Ramos (cell line): ENCODE measurements around the gene PGAP6.
"Not testable (repeated sequence)": the region's sequence is repeated elsewhere in the genome, so short reads cannot be mapped to it uniquely, and the experiment has no call there.

Source experiments
- in situ Hi-C: fragments of 300-500 bp; cut with MboI; formaldehyde crosslinking; loops from one replicate; pipeline ENCODE4 v1.14.3; 2022; ENCODE audit warnings: low sequenced_read_pairs; ENCODE audit not compliant: unreplicated experiment

PGAP6 gene

DNA sequence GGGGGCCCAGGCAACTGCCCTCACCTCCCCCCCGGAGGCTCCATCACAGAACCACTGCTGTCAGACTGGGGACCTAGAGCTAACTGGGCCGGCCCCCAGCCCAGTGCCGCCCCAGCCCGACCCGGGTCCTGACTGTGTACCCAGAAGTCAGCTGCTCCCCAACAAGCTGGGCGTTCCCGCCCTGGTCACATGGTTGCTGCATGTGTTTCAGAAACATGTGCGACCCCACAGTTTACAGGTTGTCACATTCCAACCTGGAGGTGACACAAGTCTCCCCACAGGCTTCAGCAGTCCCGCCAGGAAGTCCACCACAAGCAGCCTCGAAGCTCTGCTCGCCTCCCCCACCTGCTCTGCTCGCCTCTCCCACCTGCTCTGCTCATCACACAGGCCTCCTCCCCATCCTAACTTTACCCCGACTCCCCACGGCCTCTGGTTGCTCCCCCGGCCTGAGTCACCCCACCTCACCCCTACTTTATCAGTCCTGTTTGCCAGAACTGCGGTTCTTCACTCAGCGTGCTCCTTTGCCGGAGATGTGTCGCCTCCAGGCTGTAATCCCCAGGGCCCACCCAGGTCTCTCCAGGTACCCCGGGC is 12.4 kb downstream of the PGAP6 start:
- in situ Hi-C loops, result no loop called here

DNA sequence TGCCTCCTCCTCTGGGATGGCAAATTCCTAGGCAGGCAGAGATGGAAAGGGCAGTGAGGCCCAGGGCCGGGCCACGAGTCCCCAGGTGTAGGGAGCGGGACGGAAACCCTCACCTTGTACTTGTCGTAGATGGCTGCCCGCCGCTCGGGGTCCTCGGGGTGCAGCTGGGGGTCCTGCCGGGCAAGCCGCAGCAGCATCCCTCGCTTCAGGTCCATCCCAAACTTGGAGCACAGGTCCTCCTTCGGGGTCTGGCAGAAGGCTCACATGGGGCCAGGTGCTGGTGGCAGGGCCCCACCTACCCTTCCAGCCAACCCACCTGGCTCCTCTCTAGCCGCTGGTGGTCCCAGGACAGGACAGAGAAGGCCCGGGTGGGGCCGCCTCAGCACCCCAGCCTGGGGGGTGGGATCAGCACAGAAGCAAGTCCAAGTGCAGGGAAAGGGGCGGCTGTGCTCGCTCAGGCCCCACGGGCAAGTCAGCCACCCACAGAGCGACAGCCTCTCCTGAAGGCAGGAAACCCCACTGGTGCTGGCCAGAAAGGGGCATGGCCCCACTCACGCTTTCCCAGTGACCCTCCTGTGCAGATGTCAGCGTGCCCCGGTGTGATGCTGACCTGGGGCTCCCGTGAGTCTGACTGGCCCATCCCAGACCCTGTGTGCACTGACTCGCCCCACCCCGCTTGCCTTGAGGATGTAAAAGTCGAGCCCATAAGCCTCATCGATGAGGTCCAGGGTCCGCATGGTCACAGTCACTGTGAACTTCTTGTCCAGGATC is 13.2 kb downstream of the PGAP6 start:
- in situ Hi-C loops, result no loop called here

- in situ Hi-C loops, result no loop called here
Observed at GRCh38 chr16:367333-367903, 14.4 kb downstream of the PGAP6 start.

DNA sequence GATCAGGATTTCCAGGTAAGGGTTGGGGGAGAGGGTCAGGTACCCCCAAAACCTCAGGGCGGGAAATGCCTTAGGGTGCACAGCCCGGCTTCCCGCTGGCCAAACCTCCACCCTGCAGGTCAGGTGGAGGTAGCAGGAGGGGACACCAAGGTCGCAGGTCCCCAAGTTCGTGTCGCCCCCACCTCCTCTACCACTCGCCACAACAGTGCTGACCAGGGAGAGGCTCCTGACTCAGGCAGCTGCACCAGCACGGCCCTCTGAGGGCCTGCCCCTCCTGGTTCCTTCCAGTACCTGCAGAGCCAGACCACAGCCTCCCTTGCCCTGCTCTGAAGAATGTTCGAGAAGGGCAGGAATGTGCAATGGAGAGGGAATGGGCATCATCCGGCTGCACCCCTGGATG is 15.3 kb downstream of the PGAP6 start:
- in situ Hi-C loops, result no loop called here

DNA sequence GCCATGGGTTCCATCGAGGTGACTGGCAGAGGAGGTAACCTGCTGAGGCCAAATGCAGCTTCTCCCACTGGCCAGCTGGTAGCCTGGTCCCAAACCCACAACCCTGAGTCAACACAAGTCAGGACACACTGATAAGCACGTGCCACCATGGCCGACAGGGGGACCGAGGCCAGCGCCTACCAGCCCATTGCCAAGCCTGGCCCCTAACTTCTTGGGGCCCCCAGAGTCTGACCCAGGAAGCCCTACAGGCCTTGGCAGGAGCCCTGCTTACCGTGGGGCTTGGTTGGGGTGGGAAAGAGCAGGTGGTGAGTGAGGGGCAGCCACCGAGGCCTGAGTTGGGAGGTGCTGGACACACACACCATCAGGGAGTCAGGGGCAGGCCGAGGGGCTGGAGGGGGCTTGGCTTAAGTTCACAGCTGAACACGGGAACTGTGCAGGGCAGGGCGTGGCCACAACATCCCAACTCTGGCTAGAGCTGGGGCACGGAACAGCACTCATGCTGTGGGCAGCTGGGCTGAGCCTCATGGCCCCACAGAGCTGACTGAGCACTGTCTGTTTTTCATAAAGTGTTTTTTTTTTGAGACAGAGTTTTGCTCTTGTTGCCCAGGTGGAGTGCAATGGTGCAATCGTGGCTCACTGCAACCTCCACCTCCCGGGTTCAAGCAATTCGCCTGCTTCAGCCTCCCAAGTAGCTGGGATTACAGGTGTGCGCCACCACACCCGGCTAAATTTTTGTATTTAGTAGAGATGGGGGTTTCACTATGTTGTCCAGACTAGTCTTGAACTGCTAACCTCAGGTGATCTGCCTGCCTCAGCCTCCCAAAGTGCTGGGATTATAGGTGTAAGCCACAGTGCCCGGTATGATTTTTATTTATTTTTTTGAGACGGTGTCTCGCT is 16.9 kb downstream of the PGAP6 start:
- in situ Hi-C loops, result no loop called here

DNA sequence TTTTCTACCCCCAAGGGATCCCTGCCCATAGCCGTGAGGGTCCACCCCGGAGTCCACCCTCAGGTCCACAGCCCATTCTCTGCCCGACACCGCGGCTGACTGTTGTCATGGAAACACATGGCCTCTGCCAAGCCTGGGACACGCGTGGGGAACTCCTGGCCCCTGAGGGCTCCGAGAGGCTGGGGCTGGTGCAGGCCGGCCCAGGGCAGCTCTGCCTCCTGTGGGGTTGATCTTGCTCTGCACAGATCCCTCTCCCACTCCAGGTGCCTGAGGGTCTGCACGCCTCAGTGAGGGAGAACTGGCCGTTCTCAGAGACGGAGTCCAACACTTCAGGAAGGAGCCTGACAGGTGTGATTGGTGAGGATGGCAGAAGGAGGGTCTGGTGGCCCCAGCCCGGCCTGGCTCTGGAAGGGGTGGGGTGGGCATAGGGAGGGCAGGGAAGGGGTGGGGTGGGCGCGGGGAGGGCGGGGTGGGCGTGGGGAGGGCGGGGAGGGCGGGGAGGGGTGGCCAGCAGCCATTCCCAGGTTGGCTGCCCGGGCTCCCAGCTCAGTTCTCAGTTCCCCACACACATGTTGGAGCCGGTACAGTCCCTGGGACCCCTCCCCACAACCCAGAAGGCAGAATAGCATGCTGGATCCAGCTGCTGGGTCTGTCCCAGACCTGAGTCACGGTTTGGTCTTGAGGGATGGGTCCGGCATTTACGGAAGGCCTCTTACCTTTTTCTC is 17.9 kb downstream of the PGAP6 start:
- in situ Hi-C loops, result no loop called here

DNA sequence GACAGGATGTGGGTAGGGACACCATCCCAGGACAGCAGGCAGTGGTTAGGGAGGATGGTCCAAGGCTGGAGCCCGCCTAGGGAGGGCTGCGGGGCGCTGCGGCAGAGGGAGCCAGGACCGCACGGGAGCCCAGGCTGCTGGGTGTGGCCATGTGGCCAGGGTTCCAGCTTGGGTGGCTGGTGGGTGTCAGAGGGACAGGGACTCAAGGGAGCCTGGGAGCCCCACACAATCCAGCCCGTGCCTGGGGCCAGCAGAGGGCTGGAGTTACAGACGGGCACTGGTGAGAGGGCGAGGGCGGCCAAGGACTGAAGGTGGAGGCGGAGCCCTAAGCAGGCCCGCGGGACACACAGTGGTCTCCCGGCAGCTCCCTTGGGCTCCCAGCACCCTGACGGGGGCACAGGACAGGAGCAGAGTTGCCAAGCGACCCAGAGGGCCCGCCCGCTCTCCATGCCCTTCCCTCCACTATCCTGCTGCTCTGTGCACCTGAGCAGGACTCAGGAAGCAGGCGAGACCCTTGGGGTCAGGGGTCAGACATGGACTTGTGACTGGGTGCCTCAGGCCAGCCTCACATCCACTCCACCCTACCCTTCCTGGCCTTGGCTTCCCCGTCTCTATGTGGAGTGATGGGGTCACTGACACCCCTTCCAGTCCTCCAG is 18.5 kb downstream of the PGAP6 start:
- in situ Hi-C loops, result no loop called here

- in situ Hi-C loops, result not testable (repeated sequence)
Observed at GRCh38 chr16:362702-362999, 19.1 kb downstream of the PGAP6 start.

- in situ Hi-C loops, result no loop called here
Observed at GRCh38 chr16:361872-362701, 19.7 kb downstream of the PGAP6 start.

DNA sequence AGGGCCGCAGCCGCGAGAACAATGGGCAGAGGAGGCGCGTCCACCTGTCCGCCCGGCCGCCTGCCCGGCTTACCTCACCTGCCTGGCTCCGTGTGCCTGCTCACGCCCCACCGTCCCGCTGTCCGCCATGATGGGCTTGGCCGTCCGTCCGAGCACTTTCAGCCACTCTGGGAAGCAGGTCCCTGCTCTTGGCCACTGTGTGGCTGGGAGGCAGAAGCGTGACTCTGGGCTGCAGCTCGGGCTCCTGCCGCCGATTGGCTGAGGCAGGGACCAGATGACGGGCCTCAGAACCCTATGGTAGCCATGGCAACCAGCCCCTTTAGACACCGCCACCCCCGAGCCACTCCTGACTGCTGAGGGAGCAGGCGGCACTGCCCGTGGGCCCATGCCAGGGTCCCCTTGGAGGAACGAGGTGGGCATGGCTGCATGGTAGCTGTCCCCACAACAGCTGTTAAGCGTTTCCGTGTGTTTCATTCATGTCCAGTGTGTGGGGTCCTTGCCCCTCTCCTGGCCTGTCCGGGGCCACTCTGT is 20.4 kb downstream of the PGAP6 start:
- in situ Hi-C loops, result no loop called here

DNA sequence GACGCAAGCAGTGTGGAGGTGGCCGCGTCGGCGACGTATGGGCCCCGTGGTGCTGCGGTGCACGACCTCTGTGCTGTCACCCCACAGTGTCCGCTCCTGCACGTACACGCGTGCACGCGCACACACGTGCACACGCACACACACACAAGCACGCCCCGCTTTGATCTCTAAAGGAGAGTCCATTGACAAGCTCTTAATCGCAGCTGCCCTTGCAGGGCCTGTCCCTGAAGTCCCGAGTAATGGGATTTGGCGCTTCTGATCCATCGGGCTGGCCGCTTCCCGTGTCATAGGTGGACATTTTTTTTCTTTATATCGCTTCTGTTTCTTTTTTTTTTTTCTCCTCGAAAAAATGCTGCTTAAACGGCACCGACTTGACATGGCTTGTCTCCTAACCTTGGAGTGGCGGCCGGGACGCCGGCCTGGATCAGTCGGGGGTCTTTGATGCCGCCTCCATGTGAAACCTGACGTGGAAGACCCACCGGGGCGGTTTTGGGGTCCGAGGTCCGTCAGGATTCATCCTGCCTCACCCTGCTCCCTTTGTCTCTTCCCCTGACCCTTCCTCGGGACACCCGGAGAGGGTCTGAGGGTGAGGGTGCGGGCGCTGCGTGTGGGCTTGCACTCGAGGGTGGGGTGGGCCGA is 21.0 kb downstream of the PGAP6 start:
- in situ Hi-C loops, result no loop called here

DNA sequence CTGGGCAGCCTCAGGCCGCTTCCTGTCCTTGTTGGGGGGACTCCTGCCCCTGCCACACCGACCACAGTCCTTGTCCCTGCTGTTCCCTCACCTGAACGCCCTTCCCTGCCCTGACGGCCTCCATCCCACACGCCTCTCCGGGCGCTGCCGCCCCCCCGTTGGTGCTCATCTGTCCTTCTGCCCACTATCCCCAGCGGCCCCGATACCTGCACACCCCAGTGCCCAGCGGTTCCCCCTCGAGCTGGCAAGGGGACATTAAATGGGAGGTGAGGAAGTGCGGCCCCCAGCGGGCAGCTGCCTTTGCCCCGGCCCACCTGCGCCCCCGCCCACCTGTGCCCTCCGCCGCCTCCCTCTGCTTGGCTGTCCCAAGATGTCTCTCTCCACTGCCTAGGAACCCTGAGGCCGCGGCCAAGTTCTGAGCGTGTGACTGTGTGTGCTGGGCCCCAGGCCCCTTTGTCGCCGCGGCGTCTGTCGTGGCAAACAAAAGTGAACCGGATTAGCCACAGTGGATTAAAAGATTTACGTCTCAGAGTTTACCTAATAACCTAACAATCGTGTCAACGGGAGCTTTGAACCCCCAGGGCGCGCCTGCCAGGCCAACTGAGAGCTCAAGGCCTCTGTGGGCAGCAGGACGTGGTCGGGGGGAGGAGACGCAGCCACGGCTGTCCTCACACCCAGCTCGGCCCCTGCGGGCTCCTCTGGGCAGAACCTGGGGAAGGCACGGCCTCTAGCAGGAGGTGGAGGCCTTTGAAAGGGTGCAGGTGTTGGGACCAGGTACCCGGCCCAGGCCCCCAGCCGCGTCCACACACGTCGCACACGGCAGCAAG is 21.7 kb downstream of the PGAP6 start:
- in situ Hi-C loops, result no loop called here

DNA sequence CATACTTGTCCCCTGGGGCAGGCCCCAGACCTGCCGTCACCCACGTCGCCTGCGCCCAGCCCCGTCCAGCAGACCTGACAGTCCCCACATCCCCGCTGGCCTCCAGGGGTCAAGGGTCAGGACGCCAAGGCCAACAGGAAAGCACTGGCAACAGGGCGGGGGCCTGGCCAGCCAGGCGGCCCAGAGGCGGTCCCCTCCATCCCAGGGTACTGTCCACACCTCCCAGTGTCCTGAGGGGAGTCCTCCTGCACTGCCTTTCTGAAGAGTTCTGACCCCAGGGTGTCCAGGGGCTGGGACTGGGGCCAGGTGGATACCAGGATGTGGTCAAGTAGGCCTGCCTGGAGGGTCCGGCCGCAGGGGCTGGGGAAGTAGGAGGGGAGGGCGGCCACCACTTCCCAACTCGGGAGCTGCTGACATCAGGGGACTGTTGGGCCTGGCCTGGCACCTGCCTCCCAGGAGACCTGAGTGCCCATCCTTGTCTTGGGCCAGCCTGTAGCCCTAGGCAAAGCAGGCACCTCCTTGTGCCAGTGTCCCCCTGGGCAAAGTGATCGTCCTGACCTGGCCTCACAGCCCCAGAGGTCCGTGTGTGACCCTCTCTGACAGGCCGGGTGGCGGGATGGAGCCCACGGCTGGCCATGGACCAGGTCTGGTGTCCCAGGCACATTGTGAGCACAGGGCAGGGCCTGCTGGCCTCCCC is 22.6 kb downstream of the PGAP6 start:
- in situ Hi-C loops, result no loop called here

GRCh38 chr16:356741-357140 is 25.0 kb downstream of the PGAP6 start:
- in situ Hi-C loops, result no loop called here

GRCh38 chr16:354971-355461 is 26.8 kb downstream of the PGAP6 start:
- in situ Hi-C loops, result no loop called here

DNA sequence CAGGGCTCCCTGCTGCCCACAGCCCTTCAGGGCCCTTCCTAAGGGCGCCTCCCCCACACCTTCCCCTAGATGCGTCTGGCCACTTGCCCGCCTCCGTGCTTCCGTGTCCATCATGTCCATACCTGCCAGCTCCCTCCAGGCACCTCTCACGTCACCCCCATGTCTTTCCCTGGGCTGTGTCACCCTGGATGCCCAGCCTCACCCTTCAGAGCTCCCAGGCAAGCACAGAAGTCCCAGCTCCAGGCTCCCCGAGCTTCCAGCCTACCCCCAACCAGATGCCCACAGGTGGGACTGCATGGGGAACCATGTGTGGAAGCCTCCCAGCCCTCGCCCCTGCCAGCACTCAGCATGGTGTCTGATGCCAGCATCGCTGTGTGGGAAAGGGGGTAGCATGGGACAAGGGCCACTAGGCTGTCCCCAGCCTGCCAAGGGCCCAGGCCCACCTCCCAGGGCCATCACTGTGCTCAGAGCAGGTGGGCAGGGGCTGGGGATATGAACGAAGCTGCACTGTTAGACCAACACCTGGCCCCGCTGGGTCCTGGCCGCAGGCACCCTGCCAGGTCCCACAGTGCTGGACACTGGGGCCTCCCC is 27.4 kb downstream of the PGAP6 start:
- in situ Hi-C loops, result no loop called here
